22Rv1 (cell line): ENCODE measurements around the gene FBXO48.

ENCODE experiments used
- H3K27ac ChIP-seq: fragments of 450-650 bp; 2 replicates; pipeline ENCODE4 v1.5.1; 2017
- CTCF ChIP-seq: fragments of 450-650 bp; IDR thresholded peaks from 2 replicates; pipeline ENCODE4 v1.5.1; 2017; ENCODE audit warnings: mild to moderate bottlenecking
- ZFX ChIP-seq: fragments of 450-650 bp; IDR thresholded peaks from 2 replicates; pipeline ENCODE4 v1.6.1; 2017; ENCODE audit warnings: antibody characterized with exemption, borderline replicate concordance

FBXO48 gene

DNA sequence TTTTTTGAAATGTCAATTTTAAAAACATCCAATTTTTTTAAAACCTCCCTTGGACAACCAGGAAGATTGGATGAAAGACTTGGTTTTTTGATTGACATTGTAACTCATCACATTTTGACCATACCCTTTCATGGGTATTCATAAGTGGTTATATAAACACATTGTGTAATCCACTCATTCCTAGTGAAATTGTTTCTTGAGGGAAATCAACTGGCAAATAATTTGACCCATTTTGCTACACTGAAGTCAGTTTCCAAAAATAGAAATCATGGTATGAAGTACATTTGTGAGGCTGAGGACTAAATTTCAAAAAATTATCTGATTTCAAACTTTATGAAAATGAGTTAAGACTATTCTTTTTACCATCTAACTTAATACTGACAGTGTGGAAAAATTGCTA is 31.5 kb downstream of the FBXO48 start:
- TF ChIP-seq ZFX = no peak
- no peak for TF ChIP-seq CTCF
- H3K27ac ChIP-seq = no peak overlapping the region

GRCh38 chr2:68434981-68435380 is 32.1 kb downstream of the FBXO48 start:
- TF ChIP-seq CTCF = no peak
- TF ChIP-seq ZFX = no peak
- no peak overlapping the region for H3K27ac ChIP-seq

DNA sequence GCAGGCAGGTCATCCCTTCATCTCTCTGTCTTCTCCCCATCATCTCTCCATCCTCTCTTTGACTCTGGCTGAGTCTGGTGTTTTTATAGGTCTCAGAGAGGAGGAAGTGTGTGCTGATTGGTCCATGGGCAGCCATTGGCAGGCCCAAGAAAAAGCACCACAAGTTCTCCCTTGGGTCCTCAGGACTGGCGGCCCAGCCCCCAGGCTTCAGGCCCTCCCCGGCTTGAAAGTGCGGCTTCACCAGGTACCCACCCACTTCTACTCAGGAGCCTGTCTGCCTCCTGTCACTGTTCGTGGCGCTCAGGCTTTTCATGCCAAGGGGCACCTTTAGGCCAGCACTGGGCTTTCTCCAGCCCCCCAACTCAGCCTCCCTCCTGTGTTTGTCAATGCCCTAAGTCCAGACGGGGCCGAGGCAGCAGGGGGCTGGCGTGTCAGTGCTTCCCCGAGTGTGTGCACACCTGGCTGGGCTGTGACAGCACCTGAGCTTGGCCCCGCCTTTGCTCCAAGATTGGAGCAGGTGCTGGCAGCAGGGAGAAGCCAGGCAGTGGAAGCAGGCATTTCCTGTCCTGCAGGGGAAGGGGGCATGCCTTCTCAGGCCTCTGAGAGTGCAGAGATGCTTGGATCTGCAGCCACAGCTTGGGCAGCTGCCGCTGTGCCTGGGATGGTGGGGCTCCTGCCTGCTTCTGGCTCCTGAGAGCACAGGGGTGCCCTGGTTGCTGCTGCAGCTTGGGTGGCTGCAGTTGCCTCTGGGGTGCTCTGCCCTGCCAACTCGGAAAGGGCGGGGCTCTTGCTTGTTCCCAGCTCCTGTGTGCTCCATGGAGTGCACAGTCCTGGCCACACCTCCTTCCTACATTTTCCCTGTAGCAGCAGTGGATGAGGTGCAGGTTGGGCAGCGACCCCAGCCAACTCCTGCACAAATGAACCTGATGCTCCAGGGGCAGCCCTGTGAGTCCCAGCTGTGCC is 34.1 kb downstream of the FBXO48 start:
- TF ChIP-seq ZFX = no peak
- H3K27ac ChIP-seq = no peak overlapping the region

GRCh38 chr2:68431316-68431972 is 35.6 kb downstream of the FBXO48 start:
- TF ChIP-seq ZFX (no peak), CTCF (no peak)
- H3K27ac ChIP-seq = no peak overlapping the region

GRCh38 chr2:68429311-68429826 is 37.7 kb downstream of the FBXO48 start:
- TF ChIP-seq CTCF = no peak
- TF ChIP-seq ZFX = no peak
- no peak overlapping the region for H3K27ac ChIP-seq

DNA sequence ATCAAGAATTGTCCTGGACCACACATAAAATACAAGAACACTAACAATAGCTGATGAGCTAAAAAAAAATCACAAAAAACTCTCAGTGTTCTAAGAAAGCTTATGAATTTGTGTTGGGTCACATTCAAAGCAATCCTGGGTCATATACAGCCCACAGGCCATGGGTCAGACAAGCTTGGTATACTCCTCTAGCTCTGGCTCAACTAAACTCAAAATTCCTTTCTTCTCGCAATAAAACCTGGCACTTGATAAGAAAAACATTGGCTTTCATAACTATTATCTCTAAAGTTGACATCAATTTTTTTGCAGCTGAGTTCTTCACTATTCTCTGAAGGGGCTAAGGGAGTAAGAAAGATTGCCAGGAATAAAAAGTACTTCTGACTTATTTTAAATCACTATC is 38.3 kb downstream of the FBXO48 start:
- H3K27ac ChIP-seq = no peak overlapping the region

DNA sequence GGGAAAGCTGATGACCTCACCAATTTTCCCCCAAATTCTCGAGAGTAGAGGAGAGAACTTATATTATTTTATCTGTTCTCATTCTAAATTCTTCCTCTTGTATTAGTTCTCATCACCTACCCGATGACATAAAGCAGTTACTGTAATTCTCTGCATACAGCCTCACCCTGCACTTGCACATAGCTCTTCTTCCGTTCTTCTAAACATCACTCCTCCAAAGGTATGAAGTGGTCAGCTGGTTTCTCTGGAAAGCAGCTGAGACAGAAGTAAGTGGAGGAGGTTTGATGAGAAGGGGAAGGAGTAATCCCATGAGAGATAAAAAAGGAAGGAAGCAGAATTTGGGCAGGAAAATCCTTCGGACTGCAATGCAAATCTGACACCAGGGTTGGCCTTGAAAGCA is 39.0 kb downstream of the FBXO48 start:
- TF ChIP-seq CTCF (no peak), ZFX (no peak)
- H3K27ac ChIP-seq = no peak overlapping the region

More for the DNA sequence above, 38.3 kb downstream of the FBXO48 start:
- TF ChIP-seq ZFX (no peak), CTCF (no peak)
